GM18499 (cell line): ENCODE data around the gene DGKK.
"Not testable (repeated sequence)": the region's sequence is repeated elsewhere in the genome, so short reads cannot be mapped to it uniquely, and the experiment has no call there.

Experiments
- ATAC-seq: cut with Tn5 transposase; IDR thresholded peaks from one replicate; pipeline ENCODE4 v1.9.1; 2021; ENCODE audit warnings: moderate number of reproducible peaks; ENCODE audit not compliant: insufficient read depth, unreplicated experiment

DGKK gene

GRCh38 chrX:50430917-50431575 is 39.6 kb downstream of the DGKK start:
- no peak for ATAC-seq

- no peak for ATAC-seq
Observed at GRCh38 chrX:50428174-50428573, 42.5 kb downstream of the DGKK start.

- ATAC-seq = no peak
Observed at GRCh38 chrX:50407976-50408375, 62.6 kb downstream of the DGKK start.

GRCh38 chrX:50403903-50404302 is 66.7 kb downstream of the DGKK start:
- no peak for ATAC-seq

- ATAC-seq = no peak
Observed at GRCh38 chrX:50402886-50403285, 67.7 kb downstream of the DGKK start.

- ATAC-seq = no peak
Observed at GRCh38 chrX:50393902-50394301, 76.7 kb downstream of the DGKK start.

GRCh38 chrX:50386520-50386919 is 84.1 kb downstream of the DGKK start:
- ATAC-seq = no peak

GRCh38 chrX:50381729-50382415 is 88.8 kb downstream of the DGKK start:
- ATAC-seq = no peak

GRCh38 chrX:50375481-50376267 is 95.0 kb downstream of the DGKK start:
- no peak for ATAC-seq

- no peak for ATAC-seq
Observed at GRCh38 chrX:50372966-50373365, 97.7 kb downstream of the DGKK start.

- no peak for ATAC-seq
Observed at GRCh38 chrX:50343917-50344316, 126.7 kb downstream of the DGKK start.

GRCh38 chrX:50333308-50333707 is 137.3 kb downstream of the DGKK start:
- ATAC-seq = no peak

GRCh38 chrX:50332668-50333067 is 138.0 kb downstream of the DGKK start:
- ATAC-seq = not testable (repeated sequence)

GRCh38 chrX:50327235-50327634 is 143.4 kb downstream of the DGKK start:
- no peak for ATAC-seq
